Mononuclear cell (primary cell): ENCODE measurements around the gene SEPTIN1. TPM values are rescaled to one million over a fixed set of nuclear protein-coding genes. Genes with fewer than 3 reads are reported as not detected.
"Not testable (repeated sequence)": the region's sequence is repeated elsewhere in the genome, so short reads cannot be mapped to it uniquely, and the experiment has no call there.

Experiments used
- H3K27me3 ChIP-seq: 2 replicates; pipeline ENCODE4 v1.6.0; 2011; ENCODE audit warnings: low read length, control low read depth; ENCODE audit not compliant: insufficient read depth
- H3K4me1 ChIP-seq: 2 replicates; pipeline ENCODE4 v1.5.1; 2011; ENCODE audit warnings: mild to moderate bottlenecking, low read length, control low read depth; ENCODE audit not compliant: insufficient read depth
- H3K4me3 ChIP-seq: 2 replicates; pipeline ENCODE4 v1.5.1; 2011; ENCODE audit warnings: mild to moderate bottlenecking, low read length, moderate library complexity
- H3K9me3 ChIP-seq: 2 replicates; pipeline ENCODE4 v1.5.1; 2011; ENCODE audit warnings: low read depth, mild to moderate bottlenecking, control low read depth, low read length
- total RNA-seq: library from RNA; depleted of rRNA; stranded (reverse); fragments of >200 nt; gene quantifications from one replicate; pipeline ENCODE4 v1.2.3, GENCODE V29; 2012

The SEPTIN1 gene
- total RNA-seq, 1 donor = 38.7 TPM

GRCh38 chr16:30349675-30350074 is 32.7 kb downstream of the SEPTIN1 start:
- Histone ChIP-seq H3K27me3 (no peaks in the 10 kb centered on the region), H3K9me3 (no peaks in the 10 kb centered on the region), H3K4me3 (no peak overlapping the region), H3K4me1 (peaks cover 37% of the 10 kb centered on the region)

- Histone ChIP-seq H3K4me1 (peaks cover 30% of the 10 kb centered on the region), H3K9me3 (no peaks in the 10 kb centered on the region), H3K27me3 (no peaks in the 10 kb centered on the region), H3K4me3 (no peak overlapping the region)
Measured at GRCh38 chr16:30348929-30349328, 33.4 kb downstream of the SEPTIN1 start.

GRCh38 chr16:30348113-30348512 is 34.2 kb downstream of the SEPTIN1 start:
- H3K9me3 ChIP-seq = no peaks in the 10 kb centered on the region
- H3K27me3 ChIP-seq = no peaks in the 10 kb centered on the region
- H3K4me1 ChIP-seq = peaks cover 23% of the 10 kb centered on the region
- no peak overlapping the region for H3K4me3 ChIP-seq

- peaks cover 20% of the 10 kb centered on the region for H3K4me1 ChIP-seq
- no peak overlapping the region for H3K4me3 ChIP-seq
- H3K27me3 ChIP-seq = no peaks in the 10 kb centered on the region
- no peaks in the 10 kb centered on the region for H3K9me3 ChIP-seq
Measured at GRCh38 chr16:30346286-30346685, 36.1 kb downstream of the SEPTIN1 start.

GRCh38 chr16:30343491-30343820 is 38.9 kb downstream of the SEPTIN1 start:
- H3K9me3 ChIP-seq, H3K27me3 ChIP-seq, H3K4me1 ChIP-seq, H3K4me3 ChIP-seq: not testable (repeated sequence)

GRCh38 chr16:30342751-30343490 is 39.4 kb downstream of the SEPTIN1 start:
- H3K4me3 ChIP-seq = no peak overlapping the region
- no peaks in the 10 kb centered on the region for H3K27me3 ChIP-seq
- H3K4me1 ChIP-seq = no peaks in the 10 kb centered on the region
- no peaks in the 10 kb centered on the region for H3K9me3 ChIP-seq

- not testable (repeated sequence) for H3K4me1 ChIP-seq, H3K4me3 ChIP-seq, H3K9me3 ChIP-seq, H3K27me3 ChIP-seq
Measured at GRCh38 chr16:30341971-30342370, 40.4 kb downstream of the SEPTIN1 start.

GRCh38 chr16:30340621-30341020 is 41.7 kb downstream of the SEPTIN1 start:
- Histone ChIP-seq H3K4me3 (no peak overlapping the region), H3K4me1 (peaks cover 13% of the 10 kb centered on the region), H3K9me3 (no peaks in the 10 kb centered on the region), H3K27me3 (no peaks in the 10 kb centered on the region)

GRCh38 chr16:30338715-30339114 is 43.6 kb downstream of the SEPTIN1 start:
- not testable (repeated sequence) for H3K4me3 ChIP-seq, H3K9me3 ChIP-seq, H3K27me3 ChIP-seq
- H3K4me1 ChIP-seq = peaks cover 15% of the 10 kb centered on the region

GRCh38 chr16:30337964-30338357 is 44.4 kb downstream of the SEPTIN1 start:
- H3K9me3 ChIP-seq, H3K4me3 ChIP-seq, H3K27me3 ChIP-seq: not testable (repeated sequence)
- H3K4me1 ChIP-seq = peaks cover 15% of the 10 kb centered on the region

GRCh38 chr16:30335598-30336474 is 46.5 kb downstream of the SEPTIN1 start:
- peaks cover 15% of the 10 kb centered on the region for H3K4me1 ChIP-seq
- H3K9me3 ChIP-seq = no peaks in the 10 kb centered on the region
- H3K4me3 ChIP-seq = peak overlapping the region; percentile 57
- H3K27me3 ChIP-seq = no peaks in the 10 kb centered on the region

- H3K4me3 ChIP-seq = peak overlapping the region; percentile 57
- not testable (repeated sequence) for H3K9me3 ChIP-seq, H3K27me3 ChIP-seq
- peaks cover 15% of the 10 kb centered on the region for H3K4me1 ChIP-seq
Measured at GRCh38 chr16:30335028-30335597, 47.2 kb downstream of the SEPTIN1 start.

GRCh38 chr16:30334473-30334989 is 47.8 kb downstream of the SEPTIN1 start:
- Histone ChIP-seq H3K4me3 (peak overlapping the region; percentile 57), H3K4me1 (peaks cover 15% of the 10 kb centered on the region)
- H3K27me3 ChIP-seq, H3K9me3 ChIP-seq: not testable (repeated sequence)
